GM23338 (cell line): Measurements from ENCODE around the gene MORN4.

ENCODE experiments used
- EZH2 ChIP-seq: fragments of 200-600 bp; sonication (generic); IDR thresholded peaks from one replicate; pipeline ENCODE4 v1.8.0; 2017; ENCODE audit warnings: antibody characterized with exemption, mild to moderate bottlenecking, low read depth; ENCODE audit not compliant: unreplicated experiment
- ZNF462 ChIP-seq: fragments of 250-450 bp; sonication (Bioruptor Pico); IDR thresholded peaks from 2 replicates; pipeline ENCODE4 v1.5.0; 2020; ENCODE audit warnings: mild to moderate bottlenecking, moderate library complexity
- TF ChIP-seq, protein P1 (sequence below), 2 experiments: fragments of 200-600 bp in 1 of 2; sonication (generic) in 1 of 2; conservative IDR thresholded peaks; 2 replicates each; pipeline versions ENCODE4 v1.5.1 to v1.6.1; 2016 to 2017; ENCODE audit warnings: antibody characterized with exemption in 2 of 2, low read depth in 2 of 2, mild to moderate bottlenecking in 2 of 2, moderate library complexity in 1 of 2

GRCh38 chr10:97673736-97674525 lies 40.6 kb upstream of the MORN4 start:
- TF ChIP-seq, protein P1, sequence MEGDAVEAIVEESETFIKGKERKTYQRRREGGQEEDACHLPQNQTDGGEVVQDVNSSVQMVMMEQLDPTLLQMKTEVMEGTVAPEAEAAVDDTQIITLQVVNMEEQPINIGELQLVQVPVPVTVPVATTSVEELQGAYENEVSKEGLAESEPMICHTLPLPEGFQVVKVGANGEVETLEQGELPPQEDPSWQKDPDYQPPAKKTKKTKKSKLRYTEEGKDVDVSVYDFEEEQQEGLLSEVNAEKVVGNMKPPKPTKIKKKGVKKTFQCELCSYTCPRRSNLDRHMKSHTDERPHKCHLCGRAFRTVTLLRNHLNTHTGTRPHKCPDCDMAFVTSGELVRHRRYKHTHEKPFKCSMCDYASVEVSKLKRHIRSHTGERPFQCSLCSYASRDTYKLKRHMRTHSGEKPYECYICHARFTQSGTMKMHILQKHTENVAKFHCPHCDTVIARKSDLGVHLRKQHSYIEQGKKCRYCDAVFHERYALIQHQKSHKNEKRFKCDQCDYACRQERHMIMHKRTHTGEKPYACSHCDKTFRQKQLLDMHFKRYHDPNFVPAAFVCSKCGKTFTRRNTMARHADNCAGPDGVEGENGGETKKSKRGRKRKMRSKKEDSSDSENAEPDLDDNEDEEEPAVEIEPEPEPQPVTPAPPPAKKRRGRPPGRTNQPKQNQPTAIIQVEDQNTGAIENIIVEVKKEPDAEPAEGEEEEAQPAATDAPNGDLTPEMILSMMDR (conservative IDR thresholded peaks at IDR 0.05; ENCODE audit: low read depth in 2 of 2) = no peak
- TF ChIP-seq EZH2 = no peak
- TF ChIP-seq ZNF462 (CRISPR knock-in tag) = no peak
